Upper lobe of left lung (tissue), 6 donors: ENCODE measurements around the gene SCARB1. TPM values are rescaled to one million over a fixed set of nuclear protein-coding genes. Genes with fewer than 3 reads are reported as not detected.

Experiments
- ATAC-seq, 2 donors: fragments of 200-7000 bp; cut with Tn5 transposase; one replicate each; pipeline ENCODE4 v1.9.1; 2022; ENCODE audit warnings: mild to moderate bottlenecking in 2 of 2, moderate library complexity in 2 of 2; ENCODE audit not compliant: low FRiP score in 2 of 2
- DNase-seq, 2 donors: peaks; one replicate each; pipeline ENCODE4 v3.0.0-alpha.2; 2019 to 2020
- H3K27ac ChIP-seq, 4 donors: fragments of 200-600 bp; sonication (generic); one replicate each; pipeline ENCODE4 v1.5.1; 2016 to 2019
- H3K27me3 ChIP-seq, 4 donors: fragments of 200-600 bp; sonication (generic); one replicate each; pipeline ENCODE4 v1.5.1; 2017 to 2019
- H3K36me3 ChIP-seq, 4 donors: fragments of 200-600 bp; sonication (generic); one replicate each; pipeline ENCODE4 v1.5.1; 2016 to 2019
- H3K4me1 ChIP-seq, 4 donors: fragments of 200-600 bp; sonication (generic); one replicate each; pipeline ENCODE4 v1.5.1; 2018 to 2019
- H3K4me3 ChIP-seq, 4 donors: fragments of 200-600 bp; sonication (generic); one replicate each; pipeline ENCODE4 v1.5.1; 2017 to 2019; ENCODE audit warnings: mild to moderate bottlenecking in 2 of 4, moderate library complexity in 1 of 4
- H3K9me3 ChIP-seq, 4 donors: fragments of 200-600 bp; sonication (generic); one replicate each; pipeline ENCODE4 v1.5.1; 2018 to 2019
- EP300 ChIP-seq, 4 donors: sonication (generic); formaldehyde crosslinking; IDR thresholded peaks; one replicate each; pipeline ENCODE4 v1.5.1; 2017; ENCODE audit warnings: antibody characterized with exemption in 4 of 4, control low read depth in 2 of 4
- POLR2A ChIP-seq, 4 donors: fragments of 450-650 bp; IDR thresholded peaks; one replicate each; pipeline ENCODE4 v1.5.1; 2016 to 2017; ENCODE audit warnings: antibody characterized with exemption in 4 of 4, mild to moderate bottlenecking in 2 of 4
- POLR2AphosphoS5 ChIP-seq, 2 donors: sonication (generic); formaldehyde crosslinking; IDR thresholded peaks; one replicate each; pipeline ENCODE4 v1.5.1; 2017; ENCODE audit warnings: antibody characterized with exemption in 2 of 2
- WGBS, 2 donors: methylation state at CpG; one replicate each; pipeline ENCODE4 v1.1.5; 2017 to 2018; 5-methylcytosine and 5-hydroxymethylcytosine counted together
- total RNA-seq, 6 donors: library from RNA; depleted of rRNA in 4 of 6; stranded (reverse); fragments of >200 nt in 4 of 6; gene quantifications; one replicate each; pipeline versions ENCODE4 v1.1.0 to v1.2.1, GENCODE V29; 2016 to 2021
- TF ChIP-seq, protein P1 (sequence below), 6 experiments: fragments of 450-650 bp in 4 of 6; fragments of 200-600 bp in 2 of 6; sonication (generic) in 2 of 6; IDR thresholded peaks; one replicate each; pipeline ENCODE4 v1.5.1; 2016 to 2019; ENCODE audit warnings: antibody characterized with exemption in 6 of 6
- donor health status: DM: no; HTN: no; CAD: no; lungs with moderate emphysema.
- donor health status: DM: no; HTN: yes; CAD: no; lungs with severe emphysema.

SCARB1 gene
- total RNA-seq, 6 donors from 2014 or later, result 10.0 to 51.3 (median 22.5) TPM

DNA sequence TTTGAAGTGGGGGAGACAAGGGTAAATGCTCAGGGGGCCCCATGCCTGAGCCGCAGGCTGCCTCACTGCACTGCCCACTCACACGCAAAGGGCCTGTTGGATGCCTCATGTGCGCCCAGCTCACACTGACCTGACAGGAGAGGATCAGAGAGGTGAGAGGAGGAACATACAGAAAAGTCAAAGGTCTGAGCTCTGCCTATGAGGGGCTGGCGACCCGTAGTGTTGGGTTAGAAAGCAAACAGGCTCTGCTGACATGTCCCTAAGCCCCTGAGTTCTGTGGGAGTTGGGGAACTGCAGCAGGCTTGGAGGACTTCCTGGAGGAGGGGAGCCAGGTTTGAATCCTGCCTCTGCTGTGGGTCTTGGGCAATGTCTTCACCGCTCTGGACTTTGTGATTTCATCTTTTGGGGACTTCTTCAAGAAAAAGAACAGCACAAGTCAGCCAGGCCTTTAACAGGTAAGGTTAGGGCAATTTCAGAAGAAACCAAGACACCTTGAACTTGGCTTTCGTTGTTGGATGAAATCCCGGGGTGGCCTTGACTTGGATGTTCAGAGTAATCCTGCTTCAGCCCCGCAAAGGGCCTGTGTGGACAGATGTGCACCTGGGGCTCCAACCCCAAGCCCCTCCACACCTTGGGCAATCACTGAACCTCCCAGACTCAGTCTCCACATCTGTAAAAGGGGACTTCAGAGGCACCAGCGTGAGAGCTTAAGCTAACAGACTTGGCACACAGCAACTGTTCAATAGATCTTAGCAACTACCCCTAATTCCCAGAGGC lies 116.8 kb downstream of the SCARB1 start:
- WGBS, 2 donors, result 90 to 91% methylated on average over 9 to 10 of the region's 10 CpGs
- Histone ChIP-seq H3K36me3 (no peaks in the 10 kb centered on the region), H3K4me3 (no peak overlapping the region), H3K27me3 (no peaks in the 10 kb centered on the region), H3K4me1 (peaks cover 19 to 44% (median 37%) of the 10 kb centered on the region in 4 donors), H3K9me3 (no peaks in the 10 kb centered on the region), H3K27ac (peak overlapping the region; percentile 77 to 91 (median 86))
- DNase-seq (no peak), ATAC-seq (no peak)
- TF ChIP-seq EP300 (IDR thresholded peaks at IDR 0.05), result no peak
- no peak for TF ChIP-seq POLR2AphosphoS5 (IDR thresholded peaks at IDR 0.05)
- TF ChIP-seq POLR2A (IDR thresholded peaks at IDR 0.05), result no peak
- TF ChIP-seq, protein P1, sequence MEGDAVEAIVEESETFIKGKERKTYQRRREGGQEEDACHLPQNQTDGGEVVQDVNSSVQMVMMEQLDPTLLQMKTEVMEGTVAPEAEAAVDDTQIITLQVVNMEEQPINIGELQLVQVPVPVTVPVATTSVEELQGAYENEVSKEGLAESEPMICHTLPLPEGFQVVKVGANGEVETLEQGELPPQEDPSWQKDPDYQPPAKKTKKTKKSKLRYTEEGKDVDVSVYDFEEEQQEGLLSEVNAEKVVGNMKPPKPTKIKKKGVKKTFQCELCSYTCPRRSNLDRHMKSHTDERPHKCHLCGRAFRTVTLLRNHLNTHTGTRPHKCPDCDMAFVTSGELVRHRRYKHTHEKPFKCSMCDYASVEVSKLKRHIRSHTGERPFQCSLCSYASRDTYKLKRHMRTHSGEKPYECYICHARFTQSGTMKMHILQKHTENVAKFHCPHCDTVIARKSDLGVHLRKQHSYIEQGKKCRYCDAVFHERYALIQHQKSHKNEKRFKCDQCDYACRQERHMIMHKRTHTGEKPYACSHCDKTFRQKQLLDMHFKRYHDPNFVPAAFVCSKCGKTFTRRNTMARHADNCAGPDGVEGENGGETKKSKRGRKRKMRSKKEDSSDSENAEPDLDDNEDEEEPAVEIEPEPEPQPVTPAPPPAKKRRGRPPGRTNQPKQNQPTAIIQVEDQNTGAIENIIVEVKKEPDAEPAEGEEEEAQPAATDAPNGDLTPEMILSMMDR (IDR thresholded peaks at IDR 0.05), result no peak

DNA sequence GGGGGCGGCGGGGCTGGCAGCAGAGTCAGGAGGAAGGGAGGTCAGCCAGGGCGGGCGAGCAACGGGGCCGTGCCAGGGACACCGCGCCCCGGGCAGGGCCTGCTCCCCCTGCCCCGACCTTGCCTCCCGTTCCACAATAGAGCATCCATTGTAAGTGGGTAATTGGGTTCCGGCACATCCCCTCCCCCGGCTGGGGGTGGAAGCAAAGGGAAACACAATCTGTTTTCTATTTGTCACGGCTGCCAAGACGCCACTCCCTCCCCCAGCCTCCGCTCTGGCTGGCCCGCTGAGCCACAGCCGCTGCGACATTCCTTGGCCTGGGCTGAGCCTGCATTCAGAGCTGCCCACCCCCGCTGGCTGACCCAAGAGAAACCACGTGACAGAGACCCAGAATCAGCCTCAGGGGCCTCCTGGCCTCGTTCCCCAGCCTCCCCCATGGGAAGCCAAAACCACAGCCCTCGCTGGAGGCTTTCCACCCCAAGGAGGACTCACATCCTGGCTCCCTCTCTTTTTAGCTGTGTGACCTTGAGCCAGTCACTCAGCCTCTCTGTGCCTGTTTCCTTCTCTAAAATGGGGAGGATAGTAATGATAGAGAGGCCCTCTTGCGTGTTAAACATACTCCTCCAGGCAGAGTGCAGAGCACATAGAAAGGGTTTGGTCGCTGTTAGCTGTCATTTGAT lies 117.6 kb downstream of the SCARB1 start:
- Histone ChIP-seq H3K4me1 (peaks cover 18 to 47% (median 42%) of the 10 kb centered on the region in 4 donors), H3K36me3 (no peaks in the 10 kb centered on the region), H3K4me3 (peak overlapping the region in 2 of 4 donors; percentile 12 to 15), H3K27me3 (no peaks in the 10 kb centered on the region), H3K9me3 (no peaks in the 10 kb centered on the region), H3K27ac (peak overlapping the region; percentile 77 to 91 (median 86))
- peak in 1 of 4 donors; percentile 59 for TF ChIP-seq POLR2A (IDR thresholded peaks at IDR 0.05)
- TF ChIP-seq, protein P1 (IDR thresholded peaks at IDR 0.05), result no peak
- peak in 3 of 4 donors; percentile 9 to 92 (median 83) for TF ChIP-seq EP300 (IDR thresholded peaks at IDR 0.05)
- TF ChIP-seq POLR2AphosphoS5 (IDR thresholded peaks at IDR 0.05), result peak; percentile 91 to 94
- DNase-seq, result peak; percentile 91 to 92
- ATAC-seq, result peak; percentile 92 to 95
- 9 to 14% methylated on average over 15 to 25 of the region's 25 CpGs for WGBS, 2 donors

DNA sequence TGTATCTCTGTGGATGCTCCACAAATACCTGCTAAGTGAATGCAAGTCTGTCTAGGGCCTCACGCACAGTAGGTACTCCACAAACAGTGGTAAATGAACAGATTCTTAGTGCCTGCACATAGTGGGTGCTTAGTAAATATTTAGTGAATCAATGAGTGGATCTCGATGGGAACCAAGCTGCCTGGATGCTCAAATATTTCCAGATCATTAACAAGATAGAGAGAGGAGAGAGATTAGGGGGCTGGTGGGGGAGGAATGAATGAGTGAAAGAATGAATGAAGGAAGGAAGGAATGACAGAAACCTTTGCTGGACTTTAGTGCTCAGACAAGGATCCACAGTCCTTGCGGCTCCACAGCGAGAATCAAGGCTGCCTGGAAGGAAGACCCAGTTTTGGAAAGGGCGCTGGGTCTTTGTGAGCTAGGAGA lies 118.2 kb downstream of the SCARB1 start:
- Histone ChIP-seq H3K9me3 (no peaks in the 10 kb centered on the region), H3K27ac (peak overlapping the region; percentile 77 to 91 (median 86)), H3K36me3 (no peaks in the 10 kb centered on the region), H3K4me1 (peaks cover 22 to 48% (median 46%) of the 10 kb centered on the region in 4 donors), H3K27me3 (no peaks in the 10 kb centered on the region), H3K4me3 (peak overlapping the region in 2 of 4 donors; percentile 12 to 15)
- TF ChIP-seq, protein P1 (IDR thresholded peaks at IDR 0.05), result no peak
- TF ChIP-seq POLR2AphosphoS5 (IDR thresholded peaks at IDR 0.05) (no peak), EP300 (IDR thresholded peaks at IDR 0.05) (no peak), POLR2A (IDR thresholded peaks at IDR 0.05) (no peak)
- ATAC-seq (no peak), DNase-seq (no peak)
- WGBS, 2 donors, result 23 to 52% methylated on average over 5 of the region's 5 CpGs

DNA sequence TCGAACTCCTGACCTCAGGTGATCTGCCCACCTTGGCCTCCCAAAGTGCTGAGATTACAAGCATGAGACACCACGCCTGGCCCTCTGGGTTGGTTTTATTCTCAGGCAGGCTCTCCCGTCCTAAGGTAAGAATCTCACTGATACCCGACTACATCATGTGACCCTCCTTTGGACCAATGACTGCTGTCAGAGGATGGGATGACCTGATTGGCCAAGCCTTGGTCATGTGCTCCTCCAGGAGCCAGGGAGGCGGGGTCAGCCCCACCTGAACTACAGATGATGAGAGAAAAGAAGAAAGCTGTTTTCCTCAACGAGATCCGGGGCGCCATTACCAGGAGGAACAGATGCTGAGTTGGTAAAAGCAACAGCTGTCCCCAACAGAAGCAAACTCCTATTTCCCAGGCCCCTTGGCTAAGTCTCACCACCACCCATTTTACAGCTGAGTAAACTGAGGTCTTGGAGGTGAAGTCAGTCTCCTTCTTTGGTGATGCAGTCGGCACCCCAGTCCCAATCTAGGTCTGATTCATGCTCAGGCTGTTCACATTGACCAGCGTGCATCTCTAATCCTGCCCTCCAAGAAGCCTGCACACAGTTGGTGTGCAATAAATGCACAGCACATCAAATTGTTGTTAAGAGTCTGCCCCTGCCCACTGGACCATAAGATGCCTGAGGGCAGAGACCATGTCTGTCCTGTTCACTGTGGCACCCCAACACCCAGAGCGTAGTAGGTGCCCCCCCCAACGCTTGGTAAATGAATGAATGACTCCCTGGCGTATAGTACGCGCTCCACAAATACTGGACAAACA lies 118.8 kb downstream of the SCARB1 start:
- ATAC-seq (no peak), DNase-seq (peak in 1 of 2 donors; percentile 19)
- Histone ChIP-seq H3K4me3 (no peak overlapping the region), H3K9me3 (no peaks in the 10 kb centered on the region), H3K27me3 (no peaks in the 10 kb centered on the region), H3K36me3 (no peaks in the 10 kb centered on the region), H3K27ac (peak overlapping the region; percentile 77 to 91 (median 86)), H3K4me1 (peaks cover 25 to 53% (median 49%) of the 10 kb centered on the region in 4 donors)
- 94 to 97% methylated on average over 14 to 15 of the region's 15 CpGs for WGBS, 2 donors
- no peak for TF ChIP-seq POLR2AphosphoS5 (IDR thresholded peaks at IDR 0.05)
- TF ChIP-seq POLR2A (IDR thresholded peaks at IDR 0.05), result no peak
- TF ChIP-seq, protein P1 (IDR thresholded peaks at IDR 0.05), result no peak
- TF ChIP-seq EP300 (IDR thresholded peaks at IDR 0.05), result no peak
